LNCaP clone FGC (cell line): ENCODE data around the gene ATXN7L3.

Experiments used
- DNase-seq: peaks from one replicate; pipeline ENCODE4 v3.0.0-alpha.2; 2011; ENCODE audit warnings: low read depth
- H3K4me3 ChIP-seq: 2 replicates; pipeline ENCODE4 v1.5.1; 2011; ENCODE audit warnings: mild to moderate bottlenecking, low read depth, low read length, control low read depth
- TF ChIP-seq, protein P1 (sequence below): IDR thresholded peaks from 2 replicates; pipeline ENCODE4 v1.5.1; 2012; ENCODE audit warnings: mild to moderate bottlenecking; ENCODE audit not compliant: control insufficient read depth, insufficient read depth; ENCODE audit errors: extremely low read depth

ATXN7L3 gene

DNA sequence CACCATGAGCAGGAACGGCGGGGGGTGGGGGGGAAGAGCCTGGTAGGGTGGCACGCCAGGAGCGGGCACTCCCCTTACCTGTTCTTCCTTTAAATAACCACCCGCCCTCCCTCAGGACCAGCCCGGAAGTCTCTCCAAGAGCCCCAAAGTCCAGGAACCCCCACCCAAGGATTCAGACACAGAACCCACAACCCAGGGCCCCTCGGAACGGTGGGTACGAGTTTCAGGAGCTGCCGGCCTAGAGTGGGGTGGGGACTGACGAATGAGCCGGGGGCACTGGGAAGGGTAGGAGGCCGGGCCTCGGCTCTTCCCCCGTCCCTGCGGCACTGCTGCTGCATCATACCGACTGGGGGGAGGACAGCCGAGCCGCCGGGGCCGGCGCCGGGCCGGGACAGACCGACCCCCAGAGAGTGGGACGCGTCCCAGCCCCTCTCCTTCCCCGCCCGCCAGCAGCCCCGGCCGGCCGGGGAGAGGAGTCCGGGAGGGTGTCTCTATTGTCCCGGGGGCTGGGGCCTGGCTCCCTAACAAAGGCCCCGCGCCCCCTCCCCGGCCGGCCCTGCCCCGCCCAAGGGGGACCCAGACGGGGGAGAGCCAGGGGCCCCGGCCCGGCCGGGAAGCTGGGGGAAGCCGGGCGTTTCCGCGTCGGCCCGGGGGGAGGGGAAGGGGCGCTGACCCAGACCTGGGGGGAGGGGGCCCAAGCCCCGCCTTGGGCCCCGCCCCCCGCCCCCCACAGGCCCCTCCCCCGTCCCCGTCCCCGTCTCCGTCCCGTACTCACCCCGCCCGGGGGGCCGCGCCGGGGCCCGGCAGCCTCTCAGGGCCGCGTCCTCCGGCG, 747 bp downstream of the ATXN7L3 start:
- no peak for DNase-seq
- TF ChIP-seq, protein P1, sequence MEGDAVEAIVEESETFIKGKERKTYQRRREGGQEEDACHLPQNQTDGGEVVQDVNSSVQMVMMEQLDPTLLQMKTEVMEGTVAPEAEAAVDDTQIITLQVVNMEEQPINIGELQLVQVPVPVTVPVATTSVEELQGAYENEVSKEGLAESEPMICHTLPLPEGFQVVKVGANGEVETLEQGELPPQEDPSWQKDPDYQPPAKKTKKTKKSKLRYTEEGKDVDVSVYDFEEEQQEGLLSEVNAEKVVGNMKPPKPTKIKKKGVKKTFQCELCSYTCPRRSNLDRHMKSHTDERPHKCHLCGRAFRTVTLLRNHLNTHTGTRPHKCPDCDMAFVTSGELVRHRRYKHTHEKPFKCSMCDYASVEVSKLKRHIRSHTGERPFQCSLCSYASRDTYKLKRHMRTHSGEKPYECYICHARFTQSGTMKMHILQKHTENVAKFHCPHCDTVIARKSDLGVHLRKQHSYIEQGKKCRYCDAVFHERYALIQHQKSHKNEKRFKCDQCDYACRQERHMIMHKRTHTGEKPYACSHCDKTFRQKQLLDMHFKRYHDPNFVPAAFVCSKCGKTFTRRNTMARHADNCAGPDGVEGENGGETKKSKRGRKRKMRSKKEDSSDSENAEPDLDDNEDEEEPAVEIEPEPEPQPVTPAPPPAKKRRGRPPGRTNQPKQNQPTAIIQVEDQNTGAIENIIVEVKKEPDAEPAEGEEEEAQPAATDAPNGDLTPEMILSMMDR, result no peak
- peak overlapping the region; percentile 63 for H3K4me3 ChIP-seq

- H3K4me3 ChIP-seq, result peak overlapping the region; percentile 63
- TF ChIP-seq, protein P1, result no peak
- no peak for DNase-seq
Observed at GRCh38 chr17:44197980-44198720, 1.5 kb downstream of the ATXN7L3 start.

GRCh38 chr17:44197107-44197506, 2.6 kb downstream of the ATXN7L3 start:
- no peak for DNase-seq
- TF ChIP-seq, protein P1, result no peak
- H3K4me3 ChIP-seq, result no peak overlapping the region

GRCh38 chr17:44193326-44194084, 6.2 kb downstream of the ATXN7L3 start:
- TF ChIP-seq, protein P1, result no peak
- H3K4me3 ChIP-seq, result no peak overlapping the region
- no peak for DNase-seq

DNA sequence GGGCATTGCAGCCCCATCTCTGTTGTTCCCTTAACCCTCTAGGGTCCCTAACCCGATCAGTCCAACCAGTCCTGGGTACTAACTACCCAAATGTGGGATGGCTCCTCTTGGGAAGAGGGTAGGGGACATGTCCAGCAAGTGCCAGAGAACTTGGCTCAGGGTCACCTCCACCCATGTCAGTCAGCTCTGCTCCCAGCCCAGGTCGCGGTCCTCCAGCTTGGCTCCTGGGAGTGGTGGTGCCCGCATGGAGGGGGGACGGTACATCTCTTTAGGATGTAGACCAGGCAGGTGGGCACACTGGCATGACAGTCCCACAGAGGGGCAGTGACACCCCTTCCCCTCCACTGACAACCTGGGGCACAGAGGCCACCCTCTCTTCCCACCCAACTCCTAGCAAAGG, 6.9 kb downstream of the ATXN7L3 start:
- TF ChIP-seq, protein P1, result no peak
- H3K4me3 ChIP-seq, result no peak overlapping the region
- DNase-seq, result no peak

GRCh38 chr17:44191941-44192496, 7.7 kb downstream of the ATXN7L3 start:
- no peak for DNase-seq
- TF ChIP-seq, protein P1, result no peak
- H3K4me3 ChIP-seq, result no peak overlapping the region
